Vagina (tissue), 2 donors: ENCODE measurements around the gene CCDC40.

Experiments
- POLR2A ChIP-seq, 2 donors: fragments of 450-650 bp; IDR thresholded peaks; one replicate each; pipeline ENCODE4 v1.6.1; 2017; ENCODE audit warnings: antibody characterized with exemption in 2 of 2, mild to moderate bottlenecking in 2 of 2, moderate library complexity in 2 of 2
- POLR2AphosphoS5 ChIP-seq, 2 donors: sonication (generic); formaldehyde crosslinking; IDR thresholded peaks; one replicate each; pipeline ENCODE4 v1.9.0; 2017; ENCODE audit warnings: antibody characterized with exemption in 2 of 2, mild to moderate bottlenecking in 2 of 2, low read depth in 1 of 2; ENCODE audit not compliant: insufficient read depth in 1 of 2
- TF ChIP-seq, protein P1 (sequence below), 3 experiments: fragments of 450-650 bp in 2 of 3; fragments of 200-600 bp in 1 of 3; sonication (generic) in 1 of 3; IDR thresholded peaks; one replicate each; pipeline ENCODE4 v1.5.1; 2017 to 2019; ENCODE audit warnings: antibody characterized with exemption in 3 of 3, mild to moderate bottlenecking in 2 of 3, moderate library complexity in 2 of 3

DNA sequence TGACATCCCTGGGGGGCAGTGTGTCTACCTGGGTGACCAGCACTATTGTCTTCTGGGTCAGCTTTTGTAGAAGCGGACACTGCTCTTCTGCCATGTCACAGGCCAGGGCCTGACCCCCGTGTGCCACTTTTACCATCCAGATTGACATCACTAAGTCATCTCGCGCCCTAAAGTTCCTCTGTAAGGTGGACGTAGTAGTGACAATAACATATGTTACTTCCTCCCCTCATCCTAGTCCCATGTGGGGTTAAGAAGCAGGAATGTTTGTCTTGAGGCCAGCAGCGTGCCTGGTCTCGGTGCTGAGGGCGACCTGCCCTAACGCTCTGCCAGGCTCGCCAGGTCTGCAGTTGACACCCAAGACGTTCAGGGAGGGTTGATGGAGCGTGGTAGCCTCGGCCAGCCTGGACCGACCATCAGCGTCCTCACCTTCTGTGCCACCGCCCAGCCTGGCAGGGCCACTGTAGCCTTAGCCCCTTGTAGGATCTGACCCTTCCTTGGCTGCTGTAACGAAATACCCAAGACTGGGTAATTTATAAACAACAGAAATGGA lies 85.7 kb downstream of the CCDC40 start:
- TF ChIP-seq, protein P1, sequence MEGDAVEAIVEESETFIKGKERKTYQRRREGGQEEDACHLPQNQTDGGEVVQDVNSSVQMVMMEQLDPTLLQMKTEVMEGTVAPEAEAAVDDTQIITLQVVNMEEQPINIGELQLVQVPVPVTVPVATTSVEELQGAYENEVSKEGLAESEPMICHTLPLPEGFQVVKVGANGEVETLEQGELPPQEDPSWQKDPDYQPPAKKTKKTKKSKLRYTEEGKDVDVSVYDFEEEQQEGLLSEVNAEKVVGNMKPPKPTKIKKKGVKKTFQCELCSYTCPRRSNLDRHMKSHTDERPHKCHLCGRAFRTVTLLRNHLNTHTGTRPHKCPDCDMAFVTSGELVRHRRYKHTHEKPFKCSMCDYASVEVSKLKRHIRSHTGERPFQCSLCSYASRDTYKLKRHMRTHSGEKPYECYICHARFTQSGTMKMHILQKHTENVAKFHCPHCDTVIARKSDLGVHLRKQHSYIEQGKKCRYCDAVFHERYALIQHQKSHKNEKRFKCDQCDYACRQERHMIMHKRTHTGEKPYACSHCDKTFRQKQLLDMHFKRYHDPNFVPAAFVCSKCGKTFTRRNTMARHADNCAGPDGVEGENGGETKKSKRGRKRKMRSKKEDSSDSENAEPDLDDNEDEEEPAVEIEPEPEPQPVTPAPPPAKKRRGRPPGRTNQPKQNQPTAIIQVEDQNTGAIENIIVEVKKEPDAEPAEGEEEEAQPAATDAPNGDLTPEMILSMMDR (IDR thresholded peaks at IDR 0.05) = no peak
- no peak for TF ChIP-seq POLR2A (IDR thresholded peaks at IDR 0.05)
- TF ChIP-seq POLR2AphosphoS5 (IDR thresholded peaks at IDR 0.05; ENCODE audit: insufficient read depth in 1 of 2, low read depth in 1 of 2) = no peak
